GM19239 (cell line): ENCODE results near the gene MTRR.
"Not testable (repeated sequence)": the region's sequence is repeated elsewhere in the genome, so short reads cannot be mapped to it uniquely, and the experiment has no call there.

ENCODE experiments used
- DNase-seq: peaks from one replicate; pipeline ENCODE4 v3.0.0; 2011; ENCODE audit warnings: low spot score; ENCODE audit not compliant: insufficient read length
- FAIRE-seq: peaks from 2 replicates; lab custom pipeline; 2011; peaks lifted over from hg19 to GRCh38; lab: Jason Lieb, UNC

MTRR gene

GRCh38 chr5:7886849-7887475 is 18.0 kb downstream of the MTRR start:
- peak; percentile 69 for FAIRE-seq

GRCh38 chr5:7888901-7889300 is 20.0 kb downstream of the MTRR start:
- no peak for FAIRE-seq
- DNase-seq, result no peak

More at GRCh38 chr5:7886849-7887475, 18.0 kb downstream of the MTRR start:
- no peak for DNase-seq

DNA sequence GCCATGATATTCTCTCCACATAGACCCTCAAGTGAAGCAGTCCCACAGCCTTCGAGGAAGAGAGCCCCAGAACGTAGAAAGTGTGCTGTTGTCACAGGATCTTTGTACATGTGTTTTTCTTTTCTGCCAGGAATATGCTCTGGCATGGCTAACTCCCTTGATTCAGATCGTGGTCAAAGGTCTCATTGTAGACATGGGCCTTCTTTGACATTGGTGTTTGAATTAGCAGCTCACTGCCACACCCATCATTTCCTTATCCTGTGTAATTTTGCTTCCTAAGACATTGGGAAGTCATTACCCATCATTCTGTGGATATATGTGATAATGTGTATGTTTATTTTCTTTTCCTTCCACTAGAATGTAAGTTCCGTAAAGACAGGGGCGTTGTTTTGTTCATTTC is 25.5 kb downstream of the MTRR start:
- DNase-seq (no peak), FAIRE-seq (no peak)

GRCh38 chr5:7894860-7895259 is 25.9 kb downstream of the MTRR start:
- peak; percentile 23 for FAIRE-seq

GRCh38 chr5:7897014-7897600 is 28.2 kb downstream of the MTRR start:
- FAIRE-seq (peak; percentile 8), DNase-seq (no peak)

More at GRCh38 chr5:7894860-7895259, 25.9 kb downstream of the MTRR start:
- DNase-seq, result no peak

DNA sequence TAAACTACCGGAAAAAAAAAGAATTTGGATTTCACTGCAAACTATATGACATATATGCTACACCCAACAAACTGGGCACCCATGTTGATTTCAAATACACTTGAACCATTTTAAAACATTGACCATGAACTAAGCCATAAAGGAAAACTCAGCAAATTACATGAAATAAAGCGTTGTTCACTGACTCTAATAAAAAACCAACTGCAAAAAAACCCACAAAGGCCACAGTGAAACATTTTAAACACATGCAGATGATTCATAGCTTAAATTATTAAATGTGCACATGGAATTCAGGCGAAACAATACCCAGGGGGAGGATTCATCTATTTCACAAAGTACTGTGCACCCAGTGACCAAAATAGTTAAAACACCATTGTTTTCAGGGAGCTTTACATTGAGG is 33.3 kb downstream of the MTRR start:
- DNase-seq (no peak), FAIRE-seq (no peak)

GRCh38 chr5:7902666-7903625 is 34.0 kb downstream of the MTRR start:
- no peak for FAIRE-seq
- DNase-seq, result no peak

DNA sequence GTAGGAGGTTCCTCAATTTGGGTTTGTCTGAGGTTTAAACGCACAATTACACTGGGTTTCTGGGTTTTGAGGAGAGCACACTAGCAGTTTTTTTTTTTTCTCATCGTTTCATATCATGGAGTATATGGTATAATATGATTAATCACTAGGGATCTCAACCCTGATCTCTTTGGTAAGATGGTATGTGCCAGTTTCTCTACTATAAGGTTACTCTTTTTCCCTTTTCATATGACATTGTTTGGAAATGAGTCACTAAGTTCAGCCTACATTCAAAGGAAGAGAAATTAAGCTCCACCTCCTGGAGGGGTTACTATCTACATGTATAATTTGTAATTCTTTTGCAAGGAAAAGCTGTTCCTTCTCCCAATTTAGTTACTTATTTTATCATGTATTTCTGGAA is 35.2 kb downstream of the MTRR start:
- no peak for DNase-seq

GRCh38 chr5:7907612-7908011 is 38.7 kb downstream of the MTRR start:
- DNase-seq (no peak), FAIRE-seq (no peak)

More for the DNA sequence above, 35.2 kb downstream of the MTRR start:
- no peak for FAIRE-seq

- DNase-seq (no peak), FAIRE-seq (no peak)
Observed at GRCh38 chr5:7908317-7908716, 39.4 kb downstream of the MTRR start.

DNA sequence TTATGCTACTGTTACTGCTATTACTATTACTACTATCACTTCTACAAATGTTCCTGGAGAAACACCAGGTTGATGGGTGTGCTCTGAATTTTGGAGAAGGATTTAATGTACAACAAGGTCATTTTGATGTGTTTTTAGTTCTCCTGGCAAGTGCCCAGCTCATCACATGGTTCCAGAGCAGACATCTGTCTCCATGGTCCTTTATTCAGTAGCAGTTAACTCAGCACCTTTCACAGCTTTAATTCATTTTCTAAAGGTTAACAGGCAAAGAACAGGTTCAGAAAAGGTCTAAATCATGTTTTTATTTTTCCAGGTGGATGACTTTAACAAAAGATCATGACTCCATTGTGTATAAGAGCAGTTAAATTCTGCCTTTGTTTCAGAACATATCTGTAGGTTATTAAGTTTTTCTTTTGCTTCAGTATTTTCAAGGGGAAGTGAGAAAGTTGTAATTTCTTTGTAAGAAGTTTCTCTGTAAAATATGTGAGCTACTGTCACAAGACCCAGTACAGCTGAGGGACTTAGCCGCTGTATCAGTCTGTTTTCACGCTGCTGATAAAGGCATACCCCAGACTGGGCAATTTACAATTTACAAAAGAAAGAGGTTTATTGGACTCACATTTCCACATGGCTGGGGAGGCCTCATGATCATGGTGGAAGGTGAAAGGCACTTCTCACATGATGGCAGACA is 41.9 kb downstream of the MTRR start:
- no peak for DNase-seq
- FAIRE-seq, result peak; percentile 67

- not testable (repeated sequence) for DNase-seq, FAIRE-seq
Observed at GRCh38 chr5:7911429-7911771, 42.5 kb downstream of the MTRR start.

- DNase-seq, result no peak
- FAIRE-seq, result no peak
Observed at GRCh38 chr5:7916171-7916804, 47.3 kb downstream of the MTRR start.

DNA sequence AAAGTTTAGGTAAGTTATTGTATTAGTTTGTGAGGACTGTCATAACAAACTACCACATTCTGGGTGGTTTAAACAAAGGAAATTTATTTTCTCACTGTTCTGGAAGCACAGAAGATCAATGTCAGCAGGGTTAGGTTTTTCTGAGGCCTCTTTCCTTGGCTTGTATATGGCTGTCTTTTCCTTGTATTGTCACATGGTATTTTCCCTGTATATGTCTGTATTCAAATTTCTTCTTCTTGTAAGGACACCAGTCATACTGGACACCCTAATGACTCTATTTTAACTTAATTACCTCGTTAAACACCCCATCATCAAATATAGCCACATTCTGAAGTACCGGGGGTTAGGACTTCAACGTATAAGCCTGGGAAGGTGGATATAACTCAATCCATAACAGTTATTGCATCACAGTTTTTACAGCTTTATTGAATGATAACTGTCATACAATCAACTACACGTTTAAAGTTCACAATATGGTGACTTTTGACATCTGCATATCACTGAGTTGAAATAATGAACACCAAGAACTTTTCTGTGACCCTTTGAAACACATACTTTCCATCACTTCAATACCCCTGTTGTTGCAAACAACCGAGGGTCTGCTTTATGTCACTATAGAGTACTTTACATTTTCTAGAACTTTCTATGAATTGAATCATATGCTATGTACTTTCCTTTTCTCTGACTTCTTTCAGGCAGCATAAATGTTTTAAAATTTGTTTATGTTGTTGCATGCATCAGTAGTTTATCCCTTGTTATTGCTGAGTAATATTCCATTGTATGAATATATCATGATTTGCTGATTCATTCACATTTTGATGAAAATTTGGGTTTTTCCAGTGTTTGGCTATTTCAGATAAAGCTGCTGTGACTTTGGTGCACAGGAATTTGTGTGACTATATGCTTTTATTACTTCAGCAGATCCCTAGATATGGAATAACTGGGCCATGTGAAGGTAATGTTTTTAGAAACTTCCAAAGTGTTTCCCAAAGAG is 48.5 kb downstream of the MTRR start:
- FAIRE-seq (peak; percentile 35), DNase-seq (no peak)

DNA sequence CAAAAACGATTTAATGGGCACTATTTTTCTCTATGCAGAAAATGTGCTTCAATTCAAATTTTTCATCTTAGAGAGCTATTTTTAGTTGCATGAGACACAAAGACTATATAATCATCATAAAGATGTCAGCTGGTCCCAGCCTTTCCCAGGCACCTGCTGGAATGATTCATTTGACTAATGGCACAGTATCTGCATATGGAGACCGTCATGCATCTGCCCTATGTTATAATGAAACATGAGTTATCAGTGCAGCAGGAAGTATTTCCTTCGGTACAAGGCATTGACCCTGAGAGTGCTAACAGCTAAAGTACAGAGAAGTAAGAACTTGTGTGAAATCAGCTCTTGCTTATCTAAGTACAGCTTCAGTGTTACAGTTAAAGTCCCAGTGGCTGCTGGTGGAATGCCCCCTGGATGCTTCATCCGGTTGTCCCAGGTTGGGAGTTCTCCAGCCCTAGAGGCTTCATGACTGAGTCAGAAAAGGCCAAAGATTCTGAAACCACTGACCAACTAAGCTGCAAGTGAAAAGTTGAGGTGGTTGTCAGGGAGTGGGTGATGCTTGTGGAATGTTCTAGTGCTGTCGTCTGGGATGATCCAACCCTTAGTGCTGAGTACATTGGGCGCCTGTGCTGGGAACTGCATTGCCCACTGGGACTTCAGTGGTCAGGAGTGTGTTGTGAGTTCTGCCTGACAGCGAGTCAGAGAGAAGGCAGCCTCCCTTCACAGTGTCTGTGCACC is 57.2 kb downstream of the MTRR start:
- FAIRE-seq (no peak), DNase-seq (no peak)

GRCh38 chr5:7926720-7927119 is 57.8 kb downstream of the MTRR start:
- DNase-seq (no peak), FAIRE-seq (no peak)

- peak; percentile 33 for DNase-seq
Observed at GRCh38 chr5:7927466-7928375, 58.8 kb downstream of the MTRR start.

More at GRCh38 chr5:7927466-7928375, 58.8 kb downstream of the MTRR start:
- peak; percentile 59 for FAIRE-seq
